Measurements from ENCODE around the gene NRCAM. TPM values are rescaled to one million over a fixed set of nuclear protein-coding genes. Genes with fewer than 3 reads are reported as not detected.

The NRCAM gene
- total RNA-seq, 1 donor from 2014 or later, result 39.0 TPM

DNA sequence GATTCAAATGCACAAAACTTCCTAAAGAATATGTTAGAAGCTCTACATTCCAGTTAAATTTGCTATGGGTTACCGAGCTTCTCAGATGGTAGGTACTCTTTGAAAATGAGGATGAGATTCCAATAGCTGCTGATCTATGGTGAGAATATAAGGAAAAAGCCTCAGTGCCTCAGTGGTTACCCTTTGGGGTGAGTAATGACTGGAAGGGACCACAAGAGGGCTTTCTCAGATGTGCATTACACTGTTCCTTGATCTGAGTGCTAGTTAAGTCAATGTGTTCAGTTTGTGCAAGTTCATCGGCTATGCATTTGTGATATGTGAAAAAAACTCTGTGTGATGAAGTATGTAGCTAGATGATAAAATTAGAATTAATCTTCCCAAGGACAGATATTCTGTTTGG, 3.5 kb downstream of the NRCAM start:
- TF ChIP-seq, protein P1, sequence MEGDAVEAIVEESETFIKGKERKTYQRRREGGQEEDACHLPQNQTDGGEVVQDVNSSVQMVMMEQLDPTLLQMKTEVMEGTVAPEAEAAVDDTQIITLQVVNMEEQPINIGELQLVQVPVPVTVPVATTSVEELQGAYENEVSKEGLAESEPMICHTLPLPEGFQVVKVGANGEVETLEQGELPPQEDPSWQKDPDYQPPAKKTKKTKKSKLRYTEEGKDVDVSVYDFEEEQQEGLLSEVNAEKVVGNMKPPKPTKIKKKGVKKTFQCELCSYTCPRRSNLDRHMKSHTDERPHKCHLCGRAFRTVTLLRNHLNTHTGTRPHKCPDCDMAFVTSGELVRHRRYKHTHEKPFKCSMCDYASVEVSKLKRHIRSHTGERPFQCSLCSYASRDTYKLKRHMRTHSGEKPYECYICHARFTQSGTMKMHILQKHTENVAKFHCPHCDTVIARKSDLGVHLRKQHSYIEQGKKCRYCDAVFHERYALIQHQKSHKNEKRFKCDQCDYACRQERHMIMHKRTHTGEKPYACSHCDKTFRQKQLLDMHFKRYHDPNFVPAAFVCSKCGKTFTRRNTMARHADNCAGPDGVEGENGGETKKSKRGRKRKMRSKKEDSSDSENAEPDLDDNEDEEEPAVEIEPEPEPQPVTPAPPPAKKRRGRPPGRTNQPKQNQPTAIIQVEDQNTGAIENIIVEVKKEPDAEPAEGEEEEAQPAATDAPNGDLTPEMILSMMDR (IDR thresholded peaks at IDR 0.05; ENCODE audit: insufficient read depth, low read length, poor library complexity, severe bottlenecking), result peak; percentile 51
- Histone ChIP-seq H3K36me3 (ENCODE audit: control insufficient read depth, insufficient read depth, low read length) (no peaks in the 10 kb centered on the region), H3K4me3 (ENCODE audit: low read depth, low read length) (no peak overlapping the region), H3K27me3 (ENCODE audit: control insufficient read depth, insufficient read depth, low read length) (peaks cover 9% of the 10 kb centered on the region)
- no peak for DNase-seq (ENCODE audit: low read depth)

- TF ChIP-seq, protein P1 (IDR thresholded peaks at IDR 0.05; ENCODE audit: insufficient read depth, low read length, poor library complexity, severe bottlenecking), result no peak
- Histone ChIP-seq H3K27me3 (ENCODE audit: control insufficient read depth, insufficient read depth, low read length) (peaks cover 5% of the 10 kb centered on the region), H3K36me3 (ENCODE audit: control insufficient read depth, insufficient read depth, low read length) (no peaks in the 10 kb centered on the region), H3K4me3 (ENCODE audit: low read depth, low read length) (no peak overlapping the region)
- no peak for DNase-seq (ENCODE audit: low read depth)
Measured at GRCh38 chr7:108451296-108451848, 4.9 kb downstream of the NRCAM start.

DNA sequence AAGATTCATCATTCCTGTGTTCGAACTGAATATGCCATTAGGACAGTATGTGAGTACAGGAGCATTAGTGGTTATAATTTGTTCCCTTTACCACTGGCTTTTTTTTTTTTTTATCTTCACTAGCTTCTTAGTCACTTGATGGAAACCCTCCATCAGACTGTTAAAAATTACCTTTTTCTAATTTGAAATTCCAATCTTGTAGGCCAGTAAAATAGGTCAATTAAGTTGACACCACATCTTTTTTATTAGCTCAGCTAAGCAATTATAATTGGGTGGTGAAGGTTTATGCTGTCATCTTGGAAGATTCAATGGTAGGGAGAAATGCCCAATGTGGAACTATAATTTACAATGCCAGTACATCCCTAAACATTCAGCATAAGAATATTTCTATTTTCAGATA, 6.1 kb downstream of the NRCAM start:
- TF ChIP-seq, protein P1 (IDR thresholded peaks at IDR 0.05; ENCODE audit: insufficient read depth, low read length, poor library complexity, severe bottlenecking), result no peak
- Histone ChIP-seq H3K4me3 (ENCODE audit: low read depth, low read length) (no peak overlapping the region), H3K27me3 (ENCODE audit: control insufficient read depth, insufficient read depth, low read length) (no peaks in the 10 kb centered on the region), H3K36me3 (ENCODE audit: control insufficient read depth, insufficient read depth, low read length) (no peaks in the 10 kb centered on the region)
- no peak for DNase-seq (ENCODE audit: low read depth)

- TF ChIP-seq, protein P1 (IDR thresholded peaks at IDR 0.05; ENCODE audit: insufficient read depth, low read length, poor library complexity, severe bottlenecking), result no peak
- H3K27me3 ChIP-seq (ENCODE audit: control insufficient read depth, insufficient read depth, low read length), result no peaks in the 10 kb centered on the region
Measured at GRCh38 chr7:108449521-108449920, 6.7 kb downstream of the NRCAM start.

GRCh38 chr7:108448584-108449505, 7.4 kb downstream of the NRCAM start:
- no peak for DNase-seq (ENCODE audit: low read depth)
- H3K27me3 ChIP-seq (ENCODE audit: control insufficient read depth, insufficient read depth, low read length), result no peaks in the 10 kb centered on the region
- TF ChIP-seq, protein P1 (IDR thresholded peaks at IDR 0.05; ENCODE audit: insufficient read depth, low read length, poor library complexity, severe bottlenecking), result no peak

More at GRCh38 chr7:108449521-108449920, 6.7 kb downstream of the NRCAM start:
- Histone ChIP-seq H3K36me3 (ENCODE audit: control insufficient read depth, insufficient read depth, low read length) (no peaks in the 10 kb centered on the region), H3K4me3 (ENCODE audit: low read depth, low read length) (no peak overlapping the region)
- no peak for DNase-seq (ENCODE audit: low read depth)

More at GRCh38 chr7:108448584-108449505, 7.4 kb downstream of the NRCAM start:
- H3K36me3 ChIP-seq (ENCODE audit: control insufficient read depth, insufficient read depth, low read length), result no peaks in the 10 kb centered on the region
- no peak overlapping the region for H3K4me3 ChIP-seq (ENCODE audit: low read depth, low read length)

Data from kidney epithelial cell (primary cell).